ENCODE data around the gene ABCC10. TPM values are rescaled to one million over a fixed set of nuclear protein-coding genes. Genes with fewer than 3 reads are reported as not detected.

The ABCC10 gene
- total and polyA plus RNA-seq, 7 experiments from 2014 or later: 9.8 to 74.6 (median 58.4) TPM

DNA sequence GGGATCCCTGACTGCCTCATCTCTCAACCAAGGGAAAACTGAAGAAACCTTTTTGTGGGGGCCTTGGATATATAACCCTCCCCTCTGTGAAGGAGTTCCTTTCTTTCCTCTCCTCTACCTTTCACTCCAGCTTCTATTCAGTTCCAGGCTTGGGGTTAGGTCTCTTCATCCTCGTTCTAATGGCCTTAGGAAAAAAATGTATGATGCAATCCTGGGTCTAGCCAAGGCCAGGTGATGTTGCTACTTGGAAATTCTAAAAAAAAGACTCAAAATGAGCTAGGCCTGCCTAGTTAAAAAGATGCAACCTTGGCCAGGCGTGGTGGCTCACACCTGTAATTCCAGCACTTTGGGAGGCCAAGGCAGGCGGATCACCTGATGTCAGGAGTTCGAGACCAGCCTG is 7.6 kb downstream of the ABCC10 start:
- peaks cover 0 to 14% (median 7%) of the 10 kb centered on the region in 7 donors for H3K4me1 Mint-ChIP-seq
- H3K27me3 Mint-ChIP-seq: no peaks in the 10 kb centered on the region
- Histone ChIP-seq H3K27ac (ENCODE audit: low read depth, low read length) (no peak overlapping the region), H3K9me3 (ENCODE audit: control insufficient read depth in 2 of 3, low read length in 3 of 3) (no peaks in the 10 kb centered on the region), H3K27me3 (ENCODE audit: control insufficient read depth in 2 of 2, insufficient read depth in 2 of 2, low read length in 2 of 2) (no peaks in the 10 kb centered on the region), H3K4me1 (ENCODE audit: control insufficient read depth in 2 of 2, insufficient read depth in 2 of 2, low read length in 2 of 2) (no peaks in the 10 kb centered on the region), H3K36me3 (ENCODE audit: control insufficient read depth in 2 of 3, insufficient read depth in 3 of 3, low read length in 3 of 3) (peaks cover 0 to 49% (median 0%) of the 10 kb centered on the region in 3 experiments), H3K4me3 (ENCODE audit: low read length) (no peak overlapping the region)
- ATAC-seq: no peak
- H3K9me3 Mint-ChIP-seq: no peaks in the 10 kb centered on the region
- intact Hi-C loops (cut with micrococcal nuclease): no loop called here
- H3K36me3 Mint-ChIP-seq: peaks cover 0 to 20% (median 4%) of the 10 kb centered on the region in 5 donors
- no peak overlapping the region for H3K4me3 Mint-ChIP-seq
- ChIA-PET CTCF (no interaction called here), POLR2A (no interaction called here)
- no peak for DNase-seq
- peak overlapping the region in 1 of 9 donors; percentile 47 for H3K27ac Mint-ChIP-seq

- Mint-ChIP-seq H3K4me3 (no peak overlapping the region), H3K36me3 (peaks cover 0 to 20% (median 4%) of the 10 kb centered on the region in 5 donors), H3K9me3 (no peaks in the 10 kb centered on the region), H3K27me3 (no peaks in the 10 kb centered on the region), H3K27ac (peak overlapping the region in 1 of 9 donors; percentile 52), H3K4me1 (peaks cover 0 to 7% (median 7%) of the 10 kb centered on the region in 7 donors)
- ATAC-seq (no peak), DNase-seq (no peak)
- H3K27ac ChIP-seq (ENCODE audit: low read depth, low read length): no peak overlapping the region
- H3K4me1 ChIP-seq (ENCODE audit: control insufficient read depth in 2 of 2, insufficient read depth in 2 of 2, low read length in 2 of 2): no peaks in the 10 kb centered on the region
- ChIA-PET POLR2A (interaction anchor here (0.6 kb wide), 1 partner anchor 217 kb away, joined by 3 read pairs; no protein-coding TSS in a partner anchor), CTCF (interaction anchor here (0.7 to 1.4 kb wide), 2 partner anchors 70 to 72 kb away, joined by 3 read pairs; no protein-coding TSS in a partner anchor)
- intact Hi-C loops (cut with micrococcal nuclease): no loop called here
- H3K36me3 ChIP-seq (ENCODE audit: control insufficient read depth in 2 of 3, insufficient read depth in 3 of 3, low read length in 3 of 3): peaks cover 0 to 51% (median 0%) of the 10 kb centered on the region in 3 experiments
- no peaks in the 10 kb centered on the region for H3K9me3 ChIP-seq (ENCODE audit: control insufficient read depth in 2 of 3, low read length in 3 of 3)
- no peak overlapping the region for H3K4me3 ChIP-seq (ENCODE audit: low read length)
- H3K27me3 ChIP-seq (ENCODE audit: control insufficient read depth in 2 of 2, insufficient read depth in 2 of 2, low read length in 2 of 2): no peaks in the 10 kb centered on the region
Measured at GRCh38 chr6:43435682-43436437, 8.5 kb downstream of the ABCC10 start.

DNA sequence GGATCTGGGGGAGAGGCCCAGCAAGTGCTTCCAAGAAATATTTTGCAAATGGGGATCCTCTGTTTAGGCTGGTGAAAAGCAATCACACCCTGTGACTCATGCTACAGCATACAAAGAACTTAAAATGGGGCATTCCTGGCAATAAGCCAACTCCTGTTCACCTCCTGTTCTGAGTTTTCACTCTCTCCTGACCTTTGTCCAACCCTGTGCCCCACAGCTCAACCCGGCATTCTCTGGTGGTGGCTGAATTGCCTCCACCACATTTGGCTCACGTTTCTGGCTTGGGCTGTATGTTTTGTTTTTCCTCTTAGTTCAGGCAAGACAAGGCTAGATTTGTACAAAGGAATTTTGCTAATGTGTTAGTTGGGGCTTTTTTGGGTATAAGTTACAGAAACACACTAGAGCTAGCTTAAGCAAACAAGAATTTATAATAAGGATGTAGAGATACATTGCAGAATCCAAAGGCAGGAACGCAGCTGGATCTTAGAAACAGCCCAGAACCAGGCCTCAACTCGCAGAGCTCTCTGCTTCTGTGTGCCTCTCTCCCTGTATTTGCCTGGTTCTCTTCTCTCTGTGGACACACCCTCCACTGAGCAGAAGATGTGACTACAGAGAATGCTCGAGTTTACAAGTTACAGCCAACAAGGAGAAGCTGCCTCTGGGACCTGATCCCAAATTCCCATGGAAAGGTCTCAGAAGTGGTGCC is 9.4 kb downstream of the ABCC10 start:
- Histone ChIP-seq H3K27ac (ENCODE audit: low read depth, low read length) (no peak overlapping the region), H3K4me1 (ENCODE audit: control insufficient read depth in 2 of 2, insufficient read depth in 2 of 2, low read length in 2 of 2) (no peaks in the 10 kb centered on the region), H3K9me3 (ENCODE audit: control insufficient read depth in 2 of 3, low read length in 3 of 3) (no peaks in the 10 kb centered on the region), H3K36me3 (ENCODE audit: control insufficient read depth in 2 of 3, insufficient read depth in 3 of 3, low read length in 3 of 3) (peaks cover 0 to 52% (median 0%) of the 10 kb centered on the region in 3 experiments), H3K4me3 (ENCODE audit: low read length) (no peak overlapping the region), H3K27me3 (ENCODE audit: control insufficient read depth in 2 of 2, insufficient read depth in 2 of 2, low read length in 2 of 2) (no peaks in the 10 kb centered on the region)
- ChIA-PET POLR2A (interaction anchor here (0.6 to 1.2 kb wide), 4 partner anchors 10 to 1442 kb away, joined by 3 read pairs; partner anchors contain the start of gene ABCC10), CTCF (interaction anchor here (1.4 kb wide), 1 partner anchor 71 kb away, joined by 3 read pairs; no protein-coding TSS in a partner anchor)
- Mint-ChIP-seq H3K36me3 (peaks cover 0 to 17% (median 2%) of the 10 kb centered on the region in 5 donors), H3K4me1 (peaks cover 0 to 5% (median 4%) of the 10 kb centered on the region in 7 donors), H3K27ac (peak overlapping the region in 4 of 9 donors; percentile 20 to 64 (median 38)), H3K9me3 (no peaks in the 10 kb centered on the region), H3K27me3 (no peaks in the 10 kb centered on the region), H3K4me3 (no peak overlapping the region)
- intact Hi-C loops (cut with micrococcal nuclease): no loop called here
- no peak for DNase-seq
- ATAC-seq: no peak

GRCh38 chr6:43437700-43438099 is 10.4 kb downstream of the ABCC10 start:
- Mint-ChIP-seq H3K4me1 (no peaks in the 10 kb centered on the region), H3K27ac (no peak overlapping the region), H3K27me3 (no peaks in the 10 kb centered on the region), H3K9me3 (no peaks in the 10 kb centered on the region), H3K4me3 (no peak overlapping the region), H3K36me3 (peaks cover 0 to 13% (median 0%) of the 10 kb centered on the region in 5 donors)
- ATAC-seq: no peak
- intact Hi-C loops (cut with micrococcal nuclease): no loop called here
- Histone ChIP-seq H3K9me3 (ENCODE audit: control insufficient read depth in 2 of 3, low read length in 3 of 3) (no peaks in the 10 kb centered on the region), H3K4me1 (ENCODE audit: control insufficient read depth in 2 of 2, insufficient read depth in 2 of 2, low read length in 2 of 2) (no peaks in the 10 kb centered on the region), H3K4me3 (ENCODE audit: low read length) (no peak overlapping the region), H3K36me3 (ENCODE audit: control insufficient read depth in 2 of 3, insufficient read depth in 3 of 3, low read length in 3 of 3) (peaks cover 0 to 52% (median 1%) of the 10 kb centered on the region in 3 experiments), H3K27ac (ENCODE audit: low read depth, low read length) (no peak overlapping the region), H3K27me3 (ENCODE audit: control insufficient read depth in 2 of 2, insufficient read depth in 2 of 2, low read length in 2 of 2) (no peaks in the 10 kb centered on the region)
- CTCF ChIA-PET: interaction anchor here (0.7 kb wide), 1 partner anchor 840 kb away, joined by 3 read pairs; no protein-coding TSS in a partner anchor
- no peak for DNase-seq
- POLR2A ChIA-PET: interaction anchor here (0.7 to 1.2 kb wide), 3 partner anchors 54 to 1443 kb away, joined by 3 read pairs; no protein-coding TSS in a partner anchor

GRCh38 chr6:43442935-43443334 is 15.6 kb downstream of the ABCC10 start:
- CTCF ChIA-PET: no interaction called here
- H3K9me3 Mint-ChIP-seq: no peaks in the 10 kb centered on the region
- intact Hi-C loops (cut with micrococcal nuclease): no loop called here
- H3K4me3 Mint-ChIP-seq: no peak overlapping the region
- peaks cover 4 to 80% (median 11%) of the 10 kb centered on the region in 3 experiments for H3K36me3 ChIP-seq (ENCODE audit: control insufficient read depth in 2 of 3, insufficient read depth in 3 of 3, low read length in 3 of 3)
- POLR2A ChIA-PET: interaction anchor here (1.0 kb wide), 1 partner anchor 73 kb away, joined by 3 read pairs; the partner anchor contains the start of gene ZNF318
- ATAC-seq (no peak), DNase-seq (no peak)
- no peaks in the 10 kb centered on the region for H3K4me1 ChIP-seq (ENCODE audit: control insufficient read depth in 2 of 2, insufficient read depth in 2 of 2, low read length in 2 of 2)
- peak overlapping the region in 1 of 9 donors; percentile 10 for H3K27ac Mint-ChIP-seq
- no peaks in the 10 kb centered on the region for H3K4me1 Mint-ChIP-seq
- H3K4me3 ChIP-seq (ENCODE audit: low read length): no peak overlapping the region
- no peaks in the 10 kb centered on the region for H3K9me3 ChIP-seq (ENCODE audit: control insufficient read depth in 2 of 3, low read length in 3 of 3)
- peaks cover 0 to 16% (median 10%) of the 10 kb centered on the region in 5 donors for H3K36me3 Mint-ChIP-seq
- H3K27me3 ChIP-seq (ENCODE audit: control insufficient read depth in 2 of 2, insufficient read depth in 2 of 2, low read length in 2 of 2): no peaks in the 10 kb centered on the region
- no peak overlapping the region for H3K27ac ChIP-seq (ENCODE audit: low read depth, low read length)
- H3K27me3 Mint-ChIP-seq: no peaks in the 10 kb centered on the region

DNA sequence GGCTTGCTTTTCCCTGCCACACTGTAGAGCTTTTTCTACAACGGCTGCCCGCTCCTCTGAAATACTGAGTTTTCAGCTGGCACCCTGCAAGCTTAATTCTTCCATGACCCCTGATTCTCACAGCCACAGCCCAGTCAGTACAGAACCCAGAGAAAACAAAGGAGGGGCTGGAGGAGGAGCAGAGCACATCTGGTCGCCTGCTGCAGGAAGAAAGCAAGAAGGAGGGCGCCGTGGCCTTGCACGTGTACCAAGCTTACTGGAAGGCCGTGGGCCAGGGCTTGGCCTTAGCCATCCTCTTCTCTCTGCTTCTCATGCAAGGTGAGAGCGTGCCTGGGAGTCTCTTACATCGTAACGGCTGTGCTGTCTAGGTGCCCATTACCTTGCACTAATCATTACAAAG is 16.7 kb downstream of the ABCC10 start:
- H3K9me3 ChIP-seq (ENCODE audit: control insufficient read depth in 2 of 3, low read length in 3 of 3): no peaks in the 10 kb centered on the region
- H3K27me3 Mint-ChIP-seq: no peaks in the 10 kb centered on the region
- CTCF ChIA-PET: interaction anchor here (0.5 kb wide), 1 partner anchor 89 kb away, joined by 3 read pairs; no protein-coding TSS in a partner anchor
- no peak overlapping the region for H3K4me3 ChIP-seq (ENCODE audit: low read length)
- peaks cover 4 to 81% (median 15%) of the 10 kb centered on the region in 3 experiments for H3K36me3 ChIP-seq (ENCODE audit: control insufficient read depth in 2 of 3, insufficient read depth in 3 of 3, low read length in 3 of 3)
- no peaks in the 10 kb centered on the region for H3K4me1 Mint-ChIP-seq
- H3K4me3 Mint-ChIP-seq: no peak overlapping the region
- H3K9me3 Mint-ChIP-seq: no peaks in the 10 kb centered on the region
- H3K4me1 ChIP-seq (ENCODE audit: control insufficient read depth in 2 of 2, insufficient read depth in 2 of 2, low read length in 2 of 2): no peaks in the 10 kb centered on the region
- ATAC-seq (no peak), DNase-seq (no peak)
- POLR2A ChIA-PET: interaction anchor here (1.0 kb wide), 1 partner anchor 11 kb away, joined by 3 read pairs; no protein-coding TSS in a partner anchor
- H3K27me3 ChIP-seq (ENCODE audit: control insufficient read depth in 2 of 2, insufficient read depth in 2 of 2, low read length in 2 of 2): no peaks in the 10 kb centered on the region
- H3K27ac Mint-ChIP-seq: no peak overlapping the region
- no peak overlapping the region for H3K27ac ChIP-seq (ENCODE audit: low read depth, low read length)
- peaks cover 0 to 19% (median 13%) of the 10 kb centered on the region in 5 donors for H3K36me3 Mint-ChIP-seq
- intact Hi-C loops (cut with micrococcal nuclease): no loop called here
